ENCODE measurements around the gene TRIM39. TPM values are rescaled to one million over a fixed set of nuclear protein-coding genes. Genes with fewer than 3 reads are reported as not detected.
A peak's percentile ranks its signal among the peaks of the same experiment; 100 is the strongest.

Gene TRIM39
- total and polyA plus RNA-seq, 9 of the 15 experiments (the other 6 are each of a cell fraction or from before 2014, with no cell fraction given) = 5.6 to 17.7 (median 12.8) TPM

DNA sequence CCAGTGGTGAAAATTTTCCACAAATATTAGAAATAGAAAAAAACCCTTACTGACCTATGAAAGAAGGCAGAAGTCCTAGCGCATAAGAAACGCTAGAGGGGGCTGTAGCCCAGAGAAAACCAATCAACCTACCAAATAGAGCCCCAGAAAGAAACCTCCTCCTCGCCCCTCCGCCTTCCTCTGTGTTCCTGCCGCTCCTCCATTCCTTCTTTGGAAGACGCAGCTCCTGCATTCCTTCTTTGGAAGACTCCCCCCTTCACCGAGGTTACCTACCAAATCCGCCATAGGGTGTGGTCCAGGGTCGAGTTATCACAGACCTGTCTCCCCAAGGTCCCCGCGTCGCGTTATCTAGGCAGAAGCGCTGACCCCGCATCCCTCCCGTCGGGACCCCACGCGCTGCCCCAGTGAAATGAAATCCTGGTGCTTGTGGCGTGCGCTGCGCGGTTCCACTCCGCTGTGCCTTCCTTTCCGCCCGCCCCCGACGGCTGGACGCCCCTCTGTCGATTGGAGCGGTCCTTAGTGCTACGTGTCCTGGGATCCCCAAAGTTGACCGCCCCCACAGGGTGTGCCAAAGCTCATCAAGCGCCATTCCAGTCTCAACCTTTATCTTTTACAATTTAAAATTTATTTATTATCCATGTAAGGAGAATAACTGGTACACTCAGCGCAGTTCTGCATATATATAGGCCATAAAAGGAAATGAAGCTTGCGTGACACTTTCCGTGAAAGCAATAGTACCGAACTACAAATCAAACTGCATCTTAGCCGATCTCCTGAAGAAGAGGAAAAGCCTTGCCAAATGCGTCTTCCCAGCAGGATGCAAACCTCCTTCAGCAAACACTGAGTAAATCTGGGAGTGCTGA, 31.2 kb downstream of the TRIM39 start (continued):
- TF ChIP-seq, protein P1, sequence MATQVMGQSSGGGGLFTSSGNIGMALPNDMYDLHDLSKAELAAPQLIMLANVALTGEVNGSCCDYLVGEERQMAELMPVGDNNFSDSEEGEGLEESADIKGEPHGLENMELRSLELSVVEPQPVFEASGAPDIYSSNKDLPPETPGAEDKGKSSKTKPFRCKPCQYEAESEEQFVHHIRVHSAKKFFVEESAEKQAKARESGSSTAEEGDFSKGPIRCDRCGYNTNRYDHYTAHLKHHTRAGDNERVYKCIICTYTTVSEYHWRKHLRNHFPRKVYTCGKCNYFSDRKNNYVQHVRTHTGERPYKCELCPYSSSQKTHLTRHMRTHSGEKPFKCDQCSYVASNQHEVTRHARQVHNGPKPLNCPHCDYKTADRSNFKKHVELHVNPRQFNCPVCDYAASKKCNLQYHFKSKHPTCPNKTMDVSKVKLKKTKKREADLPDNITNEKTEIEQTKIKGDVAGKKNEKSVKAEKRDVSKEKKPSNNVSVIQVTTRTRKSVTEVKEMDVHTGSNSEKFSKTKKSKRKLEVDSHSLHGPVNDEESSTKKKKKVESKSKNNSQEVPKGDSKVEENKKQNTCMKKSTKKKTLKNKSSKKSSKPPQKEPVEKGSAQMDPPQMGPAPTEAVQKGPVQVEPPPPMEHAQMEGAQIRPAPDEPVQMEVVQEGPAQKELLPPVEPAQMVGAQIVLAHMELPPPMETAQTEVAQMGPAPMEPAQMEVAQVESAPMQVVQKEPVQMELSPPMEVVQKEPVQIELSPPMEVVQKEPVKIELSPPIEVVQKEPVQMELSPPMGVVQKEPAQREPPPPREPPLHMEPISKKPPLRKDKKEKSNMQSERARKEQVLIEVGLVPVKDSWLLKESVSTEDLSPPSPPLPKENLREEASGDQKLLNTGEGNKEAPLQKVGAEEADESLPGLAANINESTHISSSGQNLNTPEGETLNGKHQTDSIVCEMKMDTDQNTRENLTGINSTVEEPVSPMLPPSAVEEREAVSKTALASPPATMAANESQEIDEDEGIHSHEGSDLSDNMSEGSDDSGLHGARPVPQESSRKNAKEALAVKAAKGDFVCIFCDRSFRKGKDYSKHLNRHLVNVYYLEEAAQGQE (IDR thresholded peaks at IDR 0.05; ENCODE audit: borderline replicate concordance) = peak; percentile 21; the same call in 1 of the 2 replicates
- TF ChIP-seq, protein P1 (CRISPR knock-in tag; IDR thresholded peaks at IDR 0.05; ENCODE audit: low read depth) = no peak
- TF ChIP-seq MAFF (IDR thresholded peaks at IDR 0.05; ENCODE audit: low read length) = no peak
- TF ChIP-seq, protein P2, sequence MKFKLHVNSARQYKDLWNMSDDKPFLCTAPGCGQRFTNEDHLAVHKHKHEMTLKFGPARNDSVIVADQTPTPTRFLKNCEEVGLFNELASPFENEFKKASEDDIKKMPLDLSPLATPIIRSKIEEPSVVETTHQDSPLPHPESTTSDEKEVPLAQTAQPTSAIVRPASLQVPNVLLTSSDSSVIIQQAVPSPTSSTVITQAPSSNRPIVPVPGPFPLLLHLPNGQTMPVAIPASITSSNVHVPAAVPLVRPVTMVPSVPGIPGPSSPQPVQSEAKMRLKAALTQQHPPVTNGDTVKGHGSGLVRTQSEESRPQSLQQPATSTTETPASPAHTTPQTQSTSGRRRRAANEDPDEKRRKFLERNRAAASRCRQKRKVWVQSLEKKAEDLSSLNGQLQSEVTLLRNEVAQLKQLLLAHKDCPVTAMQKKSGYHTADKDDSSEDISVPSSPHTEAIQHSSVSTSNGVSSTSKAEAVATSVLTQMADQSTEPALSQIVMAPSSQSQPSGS (CRISPR knock-in tag; IDR thresholded peaks at IDR 0.05) = no peak
- TF ChIP-seq, protein P3, sequence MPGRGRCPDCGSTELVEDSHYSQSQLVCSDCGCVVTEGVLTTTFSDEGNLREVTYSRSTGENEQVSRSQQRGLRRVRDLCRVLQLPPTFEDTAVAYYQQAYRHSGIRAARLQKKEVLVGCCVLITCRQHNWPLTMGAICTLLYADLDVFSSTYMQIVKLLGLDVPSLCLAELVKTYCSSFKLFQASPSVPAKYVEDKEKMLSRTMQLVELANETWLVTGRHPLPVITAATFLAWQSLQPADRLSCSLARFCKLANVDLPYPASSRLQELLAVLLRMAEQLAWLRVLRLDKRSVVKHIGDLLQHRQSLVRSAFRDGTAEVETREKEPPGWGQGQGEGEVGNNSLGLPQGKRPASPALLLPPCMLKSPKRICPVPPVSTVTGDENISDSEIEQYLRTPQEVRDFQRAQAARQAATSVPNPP (IDR thresholded peaks at IDR 0.05; ENCODE audit: borderline replicate concordance, insufficient read depth, insufficient read length) = no peak
- TF ChIP-seq, protein P4, sequence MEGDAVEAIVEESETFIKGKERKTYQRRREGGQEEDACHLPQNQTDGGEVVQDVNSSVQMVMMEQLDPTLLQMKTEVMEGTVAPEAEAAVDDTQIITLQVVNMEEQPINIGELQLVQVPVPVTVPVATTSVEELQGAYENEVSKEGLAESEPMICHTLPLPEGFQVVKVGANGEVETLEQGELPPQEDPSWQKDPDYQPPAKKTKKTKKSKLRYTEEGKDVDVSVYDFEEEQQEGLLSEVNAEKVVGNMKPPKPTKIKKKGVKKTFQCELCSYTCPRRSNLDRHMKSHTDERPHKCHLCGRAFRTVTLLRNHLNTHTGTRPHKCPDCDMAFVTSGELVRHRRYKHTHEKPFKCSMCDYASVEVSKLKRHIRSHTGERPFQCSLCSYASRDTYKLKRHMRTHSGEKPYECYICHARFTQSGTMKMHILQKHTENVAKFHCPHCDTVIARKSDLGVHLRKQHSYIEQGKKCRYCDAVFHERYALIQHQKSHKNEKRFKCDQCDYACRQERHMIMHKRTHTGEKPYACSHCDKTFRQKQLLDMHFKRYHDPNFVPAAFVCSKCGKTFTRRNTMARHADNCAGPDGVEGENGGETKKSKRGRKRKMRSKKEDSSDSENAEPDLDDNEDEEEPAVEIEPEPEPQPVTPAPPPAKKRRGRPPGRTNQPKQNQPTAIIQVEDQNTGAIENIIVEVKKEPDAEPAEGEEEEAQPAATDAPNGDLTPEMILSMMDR (IDR thresholded peaks at IDR 0.05 in 2 of 3, conservative IDR thresholded peaks at IDR 0.05 in 1 of 3; ENCODE audit: insufficient read depth in 2 of 3, low read depth in 1 of 3, low read length in 3 of 3) = peak; percentile 75 to 88 (median 79)
- TF ChIP-seq, protein P5, sequence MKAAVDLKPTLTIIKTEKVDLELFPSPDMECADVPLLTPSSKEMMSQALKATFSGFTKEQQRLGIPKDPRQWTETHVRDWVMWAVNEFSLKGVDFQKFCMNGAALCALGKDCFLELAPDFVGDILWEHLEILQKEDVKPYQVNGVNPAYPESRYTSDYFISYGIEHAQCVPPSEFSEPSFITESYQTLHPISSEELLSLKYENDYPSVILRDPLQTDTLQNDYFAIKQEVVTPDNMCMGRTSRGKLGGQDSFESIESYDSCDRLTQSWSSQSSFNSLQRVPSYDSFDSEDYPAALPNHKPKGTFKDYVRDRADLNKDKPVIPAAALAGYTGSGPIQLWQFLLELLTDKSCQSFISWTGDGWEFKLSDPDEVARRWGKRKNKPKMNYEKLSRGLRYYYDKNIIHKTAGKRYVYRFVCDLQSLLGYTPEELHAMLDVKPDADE (conservative IDR thresholded peaks at IDR 0.05; ENCODE audit: control insufficient read depth, low read depth, low read length) = no peak
- TF ChIP-seq TRIM24 (IDR thresholded peaks at IDR 0.05) = no peak
- TF ChIP-seq NFIX (CRISPR knock-in tag; IDR thresholded peaks at IDR 0.05; ENCODE audit: low read depth) = no peak
- TF ChIP-seq ETV6 (IDR thresholded peaks at IDR 0.05; ENCODE audit: borderline replicate concordance in 1 of 2, low read depth in 2 of 2, low read length in 1 of 2) = no peak
- no peak for TF ChIP-seq ETV6 (CRISPR knock-in tag; IDR thresholded peaks at IDR 0.05; ENCODE audit: borderline replicate concordance)
- no peak for TF ChIP-seq CREBBP (IDR thresholded peaks at IDR 0.05; ENCODE audit: low read depth, low read length)
